ENCODE measurements around the gene IL1RAPL1.

DNA sequence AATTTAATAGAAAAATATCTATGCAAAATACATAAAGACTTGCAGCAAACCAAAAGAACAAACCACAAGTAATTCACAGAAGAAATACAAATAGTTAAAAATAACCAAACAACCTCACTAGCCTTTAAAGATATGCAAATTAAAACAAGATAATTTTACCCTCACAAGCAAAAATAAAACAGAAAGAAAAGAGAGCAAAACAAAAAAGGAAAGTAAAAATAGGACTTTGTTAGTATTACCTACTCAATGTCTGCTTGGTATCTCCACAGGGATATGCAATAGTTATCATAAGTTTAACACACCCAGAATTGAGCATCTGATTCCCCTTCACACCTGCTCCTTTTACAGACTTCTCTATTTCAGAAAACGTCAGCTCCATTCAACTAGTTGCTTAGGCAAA is 890.6 kb downstream of the IL1RAPL1 start:
- TF ChIP-seq, protein P1, sequence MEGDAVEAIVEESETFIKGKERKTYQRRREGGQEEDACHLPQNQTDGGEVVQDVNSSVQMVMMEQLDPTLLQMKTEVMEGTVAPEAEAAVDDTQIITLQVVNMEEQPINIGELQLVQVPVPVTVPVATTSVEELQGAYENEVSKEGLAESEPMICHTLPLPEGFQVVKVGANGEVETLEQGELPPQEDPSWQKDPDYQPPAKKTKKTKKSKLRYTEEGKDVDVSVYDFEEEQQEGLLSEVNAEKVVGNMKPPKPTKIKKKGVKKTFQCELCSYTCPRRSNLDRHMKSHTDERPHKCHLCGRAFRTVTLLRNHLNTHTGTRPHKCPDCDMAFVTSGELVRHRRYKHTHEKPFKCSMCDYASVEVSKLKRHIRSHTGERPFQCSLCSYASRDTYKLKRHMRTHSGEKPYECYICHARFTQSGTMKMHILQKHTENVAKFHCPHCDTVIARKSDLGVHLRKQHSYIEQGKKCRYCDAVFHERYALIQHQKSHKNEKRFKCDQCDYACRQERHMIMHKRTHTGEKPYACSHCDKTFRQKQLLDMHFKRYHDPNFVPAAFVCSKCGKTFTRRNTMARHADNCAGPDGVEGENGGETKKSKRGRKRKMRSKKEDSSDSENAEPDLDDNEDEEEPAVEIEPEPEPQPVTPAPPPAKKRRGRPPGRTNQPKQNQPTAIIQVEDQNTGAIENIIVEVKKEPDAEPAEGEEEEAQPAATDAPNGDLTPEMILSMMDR (IDR thresholded peaks at IDR 0.05): no peak
- TF ChIP-seq, protein P2, sequence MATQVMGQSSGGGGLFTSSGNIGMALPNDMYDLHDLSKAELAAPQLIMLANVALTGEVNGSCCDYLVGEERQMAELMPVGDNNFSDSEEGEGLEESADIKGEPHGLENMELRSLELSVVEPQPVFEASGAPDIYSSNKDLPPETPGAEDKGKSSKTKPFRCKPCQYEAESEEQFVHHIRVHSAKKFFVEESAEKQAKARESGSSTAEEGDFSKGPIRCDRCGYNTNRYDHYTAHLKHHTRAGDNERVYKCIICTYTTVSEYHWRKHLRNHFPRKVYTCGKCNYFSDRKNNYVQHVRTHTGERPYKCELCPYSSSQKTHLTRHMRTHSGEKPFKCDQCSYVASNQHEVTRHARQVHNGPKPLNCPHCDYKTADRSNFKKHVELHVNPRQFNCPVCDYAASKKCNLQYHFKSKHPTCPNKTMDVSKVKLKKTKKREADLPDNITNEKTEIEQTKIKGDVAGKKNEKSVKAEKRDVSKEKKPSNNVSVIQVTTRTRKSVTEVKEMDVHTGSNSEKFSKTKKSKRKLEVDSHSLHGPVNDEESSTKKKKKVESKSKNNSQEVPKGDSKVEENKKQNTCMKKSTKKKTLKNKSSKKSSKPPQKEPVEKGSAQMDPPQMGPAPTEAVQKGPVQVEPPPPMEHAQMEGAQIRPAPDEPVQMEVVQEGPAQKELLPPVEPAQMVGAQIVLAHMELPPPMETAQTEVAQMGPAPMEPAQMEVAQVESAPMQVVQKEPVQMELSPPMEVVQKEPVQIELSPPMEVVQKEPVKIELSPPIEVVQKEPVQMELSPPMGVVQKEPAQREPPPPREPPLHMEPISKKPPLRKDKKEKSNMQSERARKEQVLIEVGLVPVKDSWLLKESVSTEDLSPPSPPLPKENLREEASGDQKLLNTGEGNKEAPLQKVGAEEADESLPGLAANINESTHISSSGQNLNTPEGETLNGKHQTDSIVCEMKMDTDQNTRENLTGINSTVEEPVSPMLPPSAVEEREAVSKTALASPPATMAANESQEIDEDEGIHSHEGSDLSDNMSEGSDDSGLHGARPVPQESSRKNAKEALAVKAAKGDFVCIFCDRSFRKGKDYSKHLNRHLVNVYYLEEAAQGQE (IDR thresholded peaks at IDR 0.05; ENCODE audit: low read depth, low read length): no peak
- TF ChIP-seq, protein P3, sequence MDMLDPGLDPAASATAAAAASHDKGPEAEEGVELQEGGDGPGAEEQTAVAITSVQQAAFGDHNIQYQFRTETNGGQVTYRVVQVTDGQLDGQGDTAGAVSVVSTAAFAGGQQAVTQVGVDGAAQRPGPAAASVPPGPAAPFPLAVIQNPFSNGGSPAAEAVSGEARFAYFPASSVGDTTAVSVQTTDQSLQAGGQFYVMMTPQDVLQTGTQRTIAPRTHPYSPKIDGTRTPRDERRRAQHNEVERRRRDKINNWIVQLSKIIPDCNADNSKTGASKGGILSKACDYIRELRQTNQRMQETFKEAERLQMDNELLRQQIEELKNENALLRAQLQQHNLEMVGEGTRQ (IDR thresholded peaks at IDR 0.05; ENCODE audit: borderline replicate concordance, low read depth, low read length): no peak
- TF ChIP-seq EP300 (IDR thresholded peaks at IDR 0.05; ENCODE audit: borderline replicate concordance in 1 of 2, low read depth in 1 of 2, low read length in 1 of 2) (no peak), GABPA (IDR thresholded peaks at IDR 0.05; ENCODE audit: low read depth) (no peak), JUND (IDR thresholded peaks at IDR 0.05) (no peak), SIN3A (IDR thresholded peaks at IDR 0.05; ENCODE audit: borderline replicate concordance, low read depth, low read length) (no peak), MEF2A (IDR thresholded peaks at IDR 0.05; ENCODE audit: borderline replicate concordance, low read depth) (no peak), EZH2phosphoT487 (IDR thresholded peaks at IDR 0.05; ENCODE audit: borderline replicate concordance, low read depth) (no peak), ELF1 (IDR thresholded peaks at IDR 0.05) (no peak)
- TF ChIP-seq, protein P4, sequence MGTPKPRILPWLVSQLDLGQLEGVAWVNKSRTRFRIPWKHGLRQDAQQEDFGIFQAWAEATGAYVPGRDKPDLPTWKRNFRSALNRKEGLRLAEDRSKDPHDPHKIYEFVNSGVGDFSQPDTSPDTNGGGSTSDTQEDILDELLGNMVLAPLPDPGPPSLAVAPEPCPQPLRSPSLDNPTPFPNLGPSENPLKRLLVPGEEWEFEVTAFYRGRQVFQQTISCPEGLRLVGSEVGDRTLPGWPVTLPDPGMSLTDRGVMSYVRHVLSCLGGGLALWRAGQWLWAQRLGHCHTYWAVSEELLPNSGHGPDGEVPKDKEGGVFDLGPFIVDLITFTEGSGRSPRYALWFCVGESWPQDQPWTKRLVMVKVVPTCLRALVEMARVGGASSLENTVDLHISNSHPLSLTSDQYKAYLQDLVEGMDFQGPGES (IDR thresholded peaks at IDR 0.05; ENCODE audit: low read depth, low read length): no peak
- TF ChIP-seq, protein P5, sequence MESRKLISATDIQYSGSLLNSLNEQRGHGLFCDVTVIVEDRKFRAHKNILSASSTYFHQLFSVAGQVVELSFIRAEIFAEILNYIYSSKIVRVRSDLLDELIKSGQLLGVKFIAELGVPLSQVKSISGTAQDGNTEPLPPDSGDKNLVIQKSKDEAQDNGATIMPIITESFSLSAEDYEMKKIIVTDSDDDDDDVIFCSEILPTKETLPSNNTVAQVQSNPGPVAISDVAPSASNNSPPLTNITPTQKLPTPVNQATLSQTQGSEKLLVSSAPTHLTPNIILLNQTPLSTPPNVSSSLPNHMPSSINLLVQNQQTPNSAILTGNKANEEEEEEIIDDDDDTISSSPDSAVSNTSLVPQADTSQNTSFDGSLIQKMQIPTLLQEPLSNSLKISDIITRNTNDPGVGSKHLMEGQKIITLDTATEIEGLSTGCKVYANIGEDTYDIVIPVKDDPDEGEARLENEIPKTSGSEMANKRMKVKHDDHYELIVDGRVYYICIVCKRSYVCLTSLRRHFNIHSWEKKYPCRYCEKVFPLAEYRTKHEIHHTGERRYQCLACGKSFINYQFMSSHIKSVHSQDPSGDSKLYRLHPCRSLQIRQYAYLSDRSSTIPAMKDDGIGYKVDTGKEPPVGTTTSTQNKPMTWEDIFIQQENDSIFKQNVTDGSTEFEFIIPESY (IDR thresholded peaks at IDR 0.05; ENCODE audit: borderline replicate concordance, low read depth): no peak

All from SK-N-SH (cell line).